Thymus (tissue), 14 donors: ENCODE measurements around the gene ENOPH1. TPM values are rescaled to one million over a fixed set of nuclear protein-coding genes. Genes with fewer than 3 reads are reported as not detected.
"Not testable (repeated sequence)": the region's sequence is repeated elsewhere in the genome, so short reads cannot be mapped to it uniquely, and the experiment has no call there.

Experiments used
- DNase-seq, 9 donors: peaks; one replicate each; pipeline ENCODE4 v3.0.0-alpha.2; 2013; ENCODE audit warnings: low spot score in 9 of 9, low read depth in 6 of 9, missing footprints in 1 of 9
- H3K27ac ChIP-seq, 2 donors: one replicate each; pipeline ENCODE4 v1.5.1; 2013; ENCODE audit warnings: control low read depth in 1 of 2, low read depth in 1 of 2, low read length in 1 of 2, mild to moderate bottlenecking in 1 of 2, moderate library complexity in 1 of 2
- H3K27me3 ChIP-seq, 2 donors: one replicate each; pipeline ENCODE4 v1.5.1; 2013; ENCODE audit warnings: low read length in 1 of 2; ENCODE audit not compliant: control insufficient read depth in 2 of 2, insufficient read depth in 1 of 2
- H3K36me3 ChIP-seq, 2 donors: one replicate each; pipeline ENCODE4 v1.5.1; 2013; ENCODE audit warnings: low read length in 1 of 2, mild to moderate bottlenecking in 1 of 2, moderate library complexity in 1 of 2; ENCODE audit not compliant: control insufficient read depth in 2 of 2, insufficient read depth in 2 of 2
- H3K4me1 ChIP-seq, 2 donors: one replicate each; pipeline ENCODE4 v1.5.1; 2013; ENCODE audit warnings: low read length in 2 of 2; ENCODE audit not compliant: control insufficient read depth in 2 of 2, insufficient read depth in 2 of 2
- H3K4me3 ChIP-seq, 2 donors: one replicate each; pipeline ENCODE4 v1.5.1; 2013; ENCODE audit warnings: low read length in 2 of 2, control low read depth in 1 of 2, mild to moderate bottlenecking in 1 of 2
- H3K9me3 ChIP-seq, 2 donors: one replicate each; pipeline ENCODE4 v1.5.1; 2013; ENCODE audit warnings: low read length in 1 of 2, mild to moderate bottlenecking in 1 of 2; ENCODE audit not compliant: control insufficient read depth in 2 of 2, insufficient read depth in 1 of 2
- WGBS: extraction: QIAGEN DNeasy Blood & Tissue Kit; methylation state at CpG from one replicate; pipeline ENCODE4 v1.1.7; 2013; 5-methylcytosine and 5-hydroxymethylcytosine counted together
- long read RNA-seq, 10 donors: transcript quantifications; one replicate each; lab custom pipeline, GENCODE V29; 2026
- polyA plus RNA-seq: library from polyadenylated mRNA; stranded (reverse); fragments of 200-250 nt; gene quantifications from one replicate; pipeline ENCODE4 v1.2.3, GENCODE V29; 2013
- total RNA-seq: library from RNA; stranded (reverse); fragments of 120-200 nt; gene quantifications from one replicate; pipeline ENCODE4 v1.2.4, GENCODE V29; 2013
- donor health status: healthy.

ENOPH1 gene
- total RNA-seq = 48.1 TPM
- 58.1 TPM for polyA plus RNA-seq
- long read RNA-seq, donor 1, partial matches to known transcripts = 0 of 2 reads
- long read RNA-seq, donor 1, other reads (novel, unspliced or antisense) = 0 of 2 reads
- long read RNA-seq, donor 2 = 0 reads
- long read RNA-seq, donor 3, transcript ENOPH1-202 (5 exons, 1,689 nt) = minor isoform, 6 of 62 reads
- long read RNA-seq, donor 3, transcript ENOPH1-201 (6 exons, 2,025 nt) = major isoform, 29 of 62 reads
- long read RNA-seq, donor 3, transcript ENOPH1-203 (6 exons, 1,874 nt) = minor isoform, 8 of 62 reads
- long read RNA-seq, donor 3, partial matches to known transcripts = 19 of 62 reads
- long read RNA-seq, donor 3, other reads (novel, unspliced or antisense) = 0 of 62 reads
- long read RNA-seq, donor 4, transcript ENOPH1-201 (6 exons, 2,025 nt) = major isoform, 12 of 16 reads
- long read RNA-seq, donor 4, partial matches to known transcripts = 0 of 16 reads
- long read RNA-seq, donor 4, other reads (novel, unspliced or antisense) = 0 of 16 reads
- long read RNA-seq, donor 5, transcript ENOPH1-201 (6 exons, 2,025 nt) = major isoform, 23 of 27 reads
- long read RNA-seq, donor 5, partial matches to known transcripts = 0 of 27 reads
- long read RNA-seq, donor 5, other reads (novel, unspliced or antisense) = 0 of 27 reads
- long read RNA-seq, donor 6, transcript ENOPH1-201 (6 exons, 2,025 nt) = major isoform, 15 of 18 reads
- long read RNA-seq, donor 6, partial matches to known transcripts = 0 of 18 reads
- long read RNA-seq, donor 6, other reads (novel, unspliced or antisense) = 0 of 18 reads
- long read RNA-seq, donor 7, transcript ENOPH1-201 (6 exons, 2,025 nt) = major isoform, 23 of 31 reads
- long read RNA-seq, donor 7, transcript ENOPH1-203 (6 exons, 1,874 nt) = minor isoform, 7 of 31 reads
- long read RNA-seq, donor 7, partial matches to known transcripts = 0 of 31 reads
- long read RNA-seq, donor 7, other reads (novel, unspliced or antisense) = 0 of 31 reads
- long read RNA-seq, donor 8, transcript ENOPH1-201 (6 exons, 2,025 nt) = major isoform, 10 of 12 reads
- long read RNA-seq, donor 8, partial matches to known transcripts = 0 of 12 reads
- long read RNA-seq, donor 8, other reads (novel, unspliced or antisense) = 0 of 12 reads
- long read RNA-seq, donor 9, transcript ENOPH1-201 (6 exons, 2,025 nt) = major isoform, 11 of 14 reads
- long read RNA-seq, donor 9, partial matches to known transcripts = 0 of 14 reads
- long read RNA-seq, donor 9, other reads (novel, unspliced or antisense) = 0 of 14 reads
- long read RNA-seq, donor 10, transcript ENOPH1-201 (6 exons, 2,025 nt) = major isoform, 13 of 15 reads
- long read RNA-seq, donor 10, partial matches to known transcripts = 0 of 15 reads
- long read RNA-seq, donor 10, other reads (novel, unspliced or antisense) = 0 of 15 reads

- under 1% methylated on average over 83 of the region's 83 CpGs for WGBS
- Histone ChIP-seq H3K4me3 (peak within 1 kb of the TSS; percentile 98 to 99), H3K36me3 (peaks cover 10 to 33% of the 10 kb centered on the region in 2 donors), H3K27me3 (no peaks in the 10 kb centered on the region), H3K9me3 (no peaks in the 10 kb centered on the region), H3K4me1 (peaks cover 14 to 20% of the 10 kb centered on the region in 2 donors), H3K27ac (peak within 1 kb of the TSS; percentile 99)
- DNase-seq = peak; percentile 85 to 97 (median 94)
These were observed at the start of gene ENOPH1, which contains the start of gene HNRNPDL for GRCh38 chr4:82430193-82430963. Gene ENOPH1 (plus strand): TSS chr4:82430590. CDS start chr4:82430830, 240 bp downstream. Gene HNRNPDL (minus strand): TSS chr4:82430462. CDS start chr4:82429690, 772 bp downstream.

DNA sequence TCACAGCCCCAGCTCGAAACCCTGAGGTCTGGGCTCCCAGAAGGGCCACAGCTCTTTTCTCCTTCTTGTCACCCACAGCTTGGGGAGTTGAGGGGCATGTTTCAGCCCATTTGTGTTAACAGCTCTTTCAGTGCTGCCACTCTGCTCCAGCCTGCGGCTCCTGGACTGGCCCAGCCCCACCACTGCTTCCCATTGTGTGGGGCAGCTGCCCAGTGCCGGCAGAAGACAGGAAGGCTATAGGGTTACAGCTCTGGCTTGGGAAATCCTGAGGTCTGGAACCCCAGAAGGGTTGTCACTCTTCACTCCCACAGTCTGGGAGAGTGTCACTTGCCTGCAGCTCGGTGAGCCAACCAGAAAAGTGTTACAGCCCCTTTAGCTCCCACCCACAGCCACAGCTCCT, 49.6 kb upstream of the ENOPH1 start:
- 98% methylated on average over 4 of the region's 4 CpGs for WGBS
- no peak for DNase-seq
- Histone ChIP-seq H3K4me3 (no peak overlapping the region), H3K27ac (no peak overlapping the region), H3K4me1 (peaks cover 0 to 5% of the 10 kb centered on the region in 2 donors), H3K9me3 (peaks cover 1 to 15% of the 10 kb centered on the region in 2 donors), H3K36me3 (peaks cover 7 to 14% of the 10 kb centered on the region in 2 donors), H3K27me3 (no peaks in the 10 kb centered on the region)

GRCh38 chr4:82381235-82381634, 49.2 kb upstream of the ENOPH1 start:
- H3K4me1 ChIP-seq = peaks cover 0 to 2% of the 10 kb centered on the region in 2 donors
- H3K27me3 ChIP-seq = no peaks in the 10 kb centered on the region
- H3K27ac ChIP-seq = no peak overlapping the region
- peaks cover 3 to 14% of the 10 kb centered on the region in 2 donors for H3K36me3 ChIP-seq
- no peak for DNase-seq
- H3K4me3 ChIP-seq = no peak overlapping the region
- H3K9me3 ChIP-seq = peaks cover 1 to 15% of the 10 kb centered on the region in 2 donors
- 82% methylated on average over 3 of the region's 3 CpGs for WGBS

- H3K9me3 ChIP-seq = peaks cover 1 to 15% of the 10 kb centered on the region in 2 donors
- 99% methylated on average over 2 of the region's 2 CpGs for WGBS
- H3K36me3 ChIP-seq = peaks cover 3 to 14% of the 10 kb centered on the region in 2 donors
- H3K4me3 ChIP-seq = no peak overlapping the region
- H3K27ac ChIP-seq = no peak overlapping the region
- H3K4me1 ChIP-seq = no peaks in the 10 kb centered on the region
- no peaks in the 10 kb centered on the region for H3K27me3 ChIP-seq
- DNase-seq = no peak
These were observed 48.6 kb upstream of the ENOPH1 start for GRCh38 chr4:82381661-82382296.

- WGBS = 92% methylated on average over 2 of the region's 2 CpGs
- Histone ChIP-seq H3K27me3 (no peaks in the 10 kb centered on the region), H3K36me3 (peaks cover 3 to 8% of the 10 kb centered on the region in 2 donors), H3K4me3 (no peak overlapping the region), H3K4me1 (no peaks in the 10 kb centered on the region), H3K27ac (no peak overlapping the region), H3K9me3 (peaks cover 1 to 15% of the 10 kb centered on the region in 2 donors)
- no peak for DNase-seq
These were observed 47.6 kb upstream of the ENOPH1 start for GRCh38 chr4:82382751-82383150.

- H3K27ac ChIP-seq, H3K36me3 ChIP-seq, H3K4me1 ChIP-seq, H3K27me3 ChIP-seq, H3K4me3 ChIP-seq, H3K9me3 ChIP-seq, DNase-seq: not testable (repeated sequence)
- 99% methylated on average over 8 of the region's 8 CpGs for WGBS
These were observed 44.1 kb upstream of the ENOPH1 start for GRCh38 chr4:82386312-82386711.

DNA sequence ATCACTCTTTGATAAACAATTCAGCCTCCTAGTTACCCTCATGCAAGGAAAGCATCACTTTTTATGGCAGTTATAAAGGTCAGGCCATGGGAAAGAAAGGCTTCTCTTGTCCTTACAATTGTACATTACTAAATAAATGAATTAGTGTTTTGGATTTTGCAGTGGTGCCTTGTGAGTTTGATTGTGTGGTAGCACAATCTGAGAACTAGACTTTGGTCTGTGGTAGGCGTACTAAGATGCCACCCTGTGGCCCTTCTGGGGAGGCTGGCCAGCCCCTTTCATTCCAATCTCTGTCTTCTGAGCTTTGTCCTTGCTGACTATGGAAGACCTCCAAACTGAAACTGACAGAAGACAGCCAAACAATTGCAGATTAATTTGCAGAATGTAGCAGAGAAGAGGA, 42.0 kb upstream of the ENOPH1 start:
- no peak for DNase-seq
- 91% methylated on average over 1 of the region's 1 CpG for WGBS

More for the DNA sequence above, 42.0 kb upstream of the ENOPH1 start:
- no peaks in the 10 kb centered on the region for H3K27me3 ChIP-seq
- no peak overlapping the region for H3K27ac ChIP-seq
- peaks cover 0 to 2% of the 10 kb centered on the region in 2 donors for H3K9me3 ChIP-seq
- H3K4me1 ChIP-seq = no peaks in the 10 kb centered on the region
- no peak overlapping the region for H3K4me3 ChIP-seq
- no peaks in the 10 kb centered on the region for H3K36me3 ChIP-seq
